GM06990 (cell line): ENCODE data around the gene PRKG1.

Source experiments
- DNase-seq: peaks from one replicate; pipeline ENCODE4 v3.0.0-alpha.2; 2011; ENCODE audit not compliant: insufficient read length; ENCODE audit errors: extremely low read depth
- H3K27me3 ChIP-seq: replicated peaks from 2 replicates; pipeline ENCODE4 v1.6.0; 2011; ENCODE audit warnings: low read length; ENCODE audit not compliant: control insufficient read depth, insufficient read depth
- H3K36me3 ChIP-seq: 2 replicates; pipeline ENCODE4 v1.5.1; 2011; ENCODE audit warnings: low read length; ENCODE audit not compliant: control insufficient read depth, insufficient read depth
- H3K4me3 ChIP-seq: replicated peaks from 2 replicates; pipeline ENCODE4 v1.5.1; 2011; ENCODE audit warnings: low read depth, mild to moderate bottlenecking, control low read depth, low read length
- CTCF ChIP-seq: IDR thresholded peaks from 2 replicates; pipeline ENCODE4 v1.5.1; 2011; ENCODE audit warnings: low read length, control low read depth, mild to moderate bottlenecking, inconsistent platforms; ENCODE audit not compliant: insufficient read depth, poor library complexity, severe bottlenecking

PRKG1 gene

GRCh38 chr10:51862149-51862548 is 787.9 kb downstream of the PRKG1 start:
- no peaks in the 10 kb centered on the region for H3K27me3 ChIP-seq
- no peak overlapping the region for H3K4me3 ChIP-seq
- H3K36me3 ChIP-seq = no peaks in the 10 kb centered on the region
- DNase-seq = no peak
- no peak for TF ChIP-seq CTCF

- Histone ChIP-seq H3K27me3 (no peaks in the 10 kb centered on the region), H3K36me3 (no peaks in the 10 kb centered on the region), H3K4me3 (no peak overlapping the region)
- TF ChIP-seq CTCF = no peak
- no peak for DNase-seq
These were observed 793.7 kb downstream of the PRKG1 start for GRCh38 chr10:51867956-51868355.

GRCh38 chr10:51874131-51874530 is 799.8 kb downstream of the PRKG1 start:
- no peak for TF ChIP-seq CTCF
- Histone ChIP-seq H3K4me3 (no peak overlapping the region), H3K27me3 (no peaks in the 10 kb centered on the region), H3K36me3 (no peaks in the 10 kb centered on the region)
- DNase-seq = no peak

GRCh38 chr10:51875610-51876009 is 801.3 kb downstream of the PRKG1 start:
- Histone ChIP-seq H3K36me3 (no peaks in the 10 kb centered on the region), H3K27me3 (no peaks in the 10 kb centered on the region), H3K4me3 (no peak overlapping the region)
- TF ChIP-seq CTCF = no peak
- DNase-seq = no peak

- no peak for DNase-seq
- no peak overlapping the region for H3K4me3 ChIP-seq
- no peaks in the 10 kb centered on the region for H3K27me3 ChIP-seq
- no peak for TF ChIP-seq CTCF
- no peaks in the 10 kb centered on the region for H3K36me3 ChIP-seq
These were observed 802.2 kb downstream of the PRKG1 start for GRCh38 chr10:51876503-51876902.

- Histone ChIP-seq H3K36me3 (no peaks in the 10 kb centered on the region), H3K4me3 (no peak overlapping the region), H3K27me3 (no peaks in the 10 kb centered on the region)
- DNase-seq = no peak
- TF ChIP-seq CTCF = no peak
These were observed 802.7 kb downstream of the PRKG1 start for GRCh38 chr10:51876979-51877378.
